ENCODE measurements around the gene OLFM2. TPM values are rescaled to one million over a fixed set of nuclear protein-coding genes. Genes with fewer than 3 reads are reported as not detected.

OLFM2 gene
- total RNA-seq, 1 experiment from 2014 or later, result 75.6 TPM

DNA sequence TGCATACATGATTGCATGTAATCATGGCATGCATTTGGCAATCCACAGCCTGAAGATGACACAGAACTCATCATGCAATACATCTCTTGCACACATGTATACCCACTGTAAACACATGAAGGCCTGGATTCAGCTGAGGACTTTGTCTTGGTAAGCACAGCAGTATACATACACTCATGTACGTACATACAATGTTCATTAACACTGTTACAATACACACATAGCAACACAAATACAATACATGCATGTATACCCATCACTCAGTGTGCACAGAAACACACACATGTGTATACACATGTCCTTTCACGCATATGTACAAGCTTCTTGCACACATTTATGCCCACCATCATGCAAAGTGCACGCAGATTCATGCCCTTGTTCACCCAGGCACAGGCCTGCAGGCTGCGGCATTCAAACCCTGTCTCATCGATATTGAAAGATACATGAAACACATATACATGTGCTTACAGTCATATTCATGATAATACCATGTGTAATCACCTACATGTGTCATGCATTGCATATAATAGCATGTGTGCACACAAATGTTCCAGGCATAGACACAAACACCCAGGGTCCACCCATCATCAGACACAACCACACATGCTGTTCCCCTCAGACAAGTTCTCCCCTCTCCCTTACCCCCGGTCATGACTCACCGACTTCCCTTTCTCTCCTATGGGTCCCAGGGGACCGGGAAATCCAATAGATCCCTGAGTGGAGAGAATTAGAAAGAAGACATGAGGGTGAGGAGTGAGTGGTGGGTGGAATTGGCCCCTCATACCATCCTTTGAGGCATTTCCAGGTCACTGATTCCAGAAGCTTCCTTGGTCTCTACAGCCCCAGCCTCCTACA lies 45.3 kb upstream of the OLFM2 start:
- H3K79me1 ChIP-seq (ENCODE audit: insufficient read depth, low read depth, low read length, poor library complexity, severe bottlenecking), result no peaks in the 10 kb centered on the region
- Mint-ChIP-seq H3K9me3 (no peaks in the 10 kb centered on the region; a peak in 1 of 5 replicates), H3K4me1 (peaks cover 4 to 7% of the 10 kb centered on the region in 2 experiments), H3K4me3 (no peak overlapping the region), H3K36me3 (ENCODE audit: insufficient read depth in 1 of 3, low read depth in 3 of 3) (no peaks in the 10 kb centered on the region), H3K27me3 (ENCODE audit: low read depth) (peaks cover 11% of the 10 kb centered on the region), H3K27ac (no peak overlapping the region)
- no peak overlapping the region for H2BK120ac ChIP-seq (ENCODE audit: low read depth, low read length, poor library complexity, severe bottlenecking)
- H3K79me2 ChIP-seq (ENCODE audit: insufficient read depth, low read length), result no peaks in the 10 kb centered on the region
- no peaks in the 10 kb centered on the region for H3K23me2 ChIP-seq (ENCODE audit: insufficient read length, low read depth, low read length, poor library complexity, severe bottlenecking)
- no peak overlapping the region for H2BK5ac ChIP-seq (ENCODE audit: insufficient read length, low read length)
- H2BK12ac ChIP-seq (ENCODE audit: insufficient read length, low read depth, low read length), result no peak overlapping the region
- no peak overlapping the region for H3K9ac ChIP-seq (ENCODE audit: extremely low read depth, insufficient read length, low read length)
- no peaks in the 10 kb centered on the region for H3K9me3 ChIP-seq (ENCODE audit: control insufficient read depth, low read depth, low read length)
- H2AFZ ChIP-seq (ENCODE audit: low read length), result no peak overlapping the region
- no peak overlapping the region for H3T11ph ChIP-seq (ENCODE audit: low read length)
- H3K4ac ChIP-seq (ENCODE audit: low read depth, low read length), result no peak overlapping the region
- no peak overlapping the region for H4K91ac ChIP-seq (ENCODE audit: insufficient read length, low read depth, low read length)
- H3K14ac ChIP-seq (ENCODE audit: insufficient read depth, low read length), result no peak overlapping the region
- H2AK5ac ChIP-seq (ENCODE audit: insufficient read length, low read length), result no peak overlapping the region
- TF ChIP-seq, protein P1, sequence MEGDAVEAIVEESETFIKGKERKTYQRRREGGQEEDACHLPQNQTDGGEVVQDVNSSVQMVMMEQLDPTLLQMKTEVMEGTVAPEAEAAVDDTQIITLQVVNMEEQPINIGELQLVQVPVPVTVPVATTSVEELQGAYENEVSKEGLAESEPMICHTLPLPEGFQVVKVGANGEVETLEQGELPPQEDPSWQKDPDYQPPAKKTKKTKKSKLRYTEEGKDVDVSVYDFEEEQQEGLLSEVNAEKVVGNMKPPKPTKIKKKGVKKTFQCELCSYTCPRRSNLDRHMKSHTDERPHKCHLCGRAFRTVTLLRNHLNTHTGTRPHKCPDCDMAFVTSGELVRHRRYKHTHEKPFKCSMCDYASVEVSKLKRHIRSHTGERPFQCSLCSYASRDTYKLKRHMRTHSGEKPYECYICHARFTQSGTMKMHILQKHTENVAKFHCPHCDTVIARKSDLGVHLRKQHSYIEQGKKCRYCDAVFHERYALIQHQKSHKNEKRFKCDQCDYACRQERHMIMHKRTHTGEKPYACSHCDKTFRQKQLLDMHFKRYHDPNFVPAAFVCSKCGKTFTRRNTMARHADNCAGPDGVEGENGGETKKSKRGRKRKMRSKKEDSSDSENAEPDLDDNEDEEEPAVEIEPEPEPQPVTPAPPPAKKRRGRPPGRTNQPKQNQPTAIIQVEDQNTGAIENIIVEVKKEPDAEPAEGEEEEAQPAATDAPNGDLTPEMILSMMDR (conservative IDR thresholded peaks at IDR 0.05), result no peak
- no peak overlapping the region for H4K8ac ChIP-seq (replicated peaks; ENCODE audit: insufficient read length, low read depth, low read length)
- H3K23ac ChIP-seq (ENCODE audit: insufficient read length, low read depth, low read length), result no peak overlapping the region
- no peak overlapping the region for H4K5ac ChIP-seq (ENCODE audit: insufficient read length, low read depth, low read length)
- no peak overlapping the region for H3K56ac ChIP-seq (ENCODE audit: insufficient read length, low read depth, low read length)
- no peaks in the 10 kb centered on the region for H3K27me3 ChIP-seq (ENCODE audit: insufficient read depth, low read length)
- no peak overlapping the region for H2BK15ac ChIP-seq (ENCODE audit: low read depth, low read length)
- H4K20me1 ChIP-seq (ENCODE audit: control insufficient read depth, insufficient read depth, insufficient read length), result no peaks in the 10 kb centered on the region
- WGBS (ENCODE audit: extremely low coverage, insufficient read length, low lambda C conversion rate), result no CpG with 5 or more reads among the region's 8 CpGs
- no peak overlapping the region for H2BK20ac ChIP-seq (ENCODE audit: low read depth, low read length, poor library complexity, severe bottlenecking)
- H3K27ac ChIP-seq (ENCODE audit: insufficient read length, low read depth, low read length), result no peak overlapping the region
- no peak for DNase-seq
- no peak overlapping the region for H3K18ac ChIP-seq (ENCODE audit: insufficient read length, low read depth, low read length)
- no peaks in the 10 kb centered on the region for H3K4me1 ChIP-seq (ENCODE audit: insufficient read depth, low read length)
- H3K4me2 ChIP-seq (ENCODE audit: insufficient read depth, insufficient read length, low read length), result no peak overlapping the region
